Measurements from ENCODE around the gene ZNF689. TPM values are rescaled to one million over a fixed set of nuclear protein-coding genes. Genes with fewer than 3 reads are reported as not detected.

Gene ZNF689
- total and polyA plus RNA-seq, 2 of the 4 experiments (the other 2 are of a cell fraction) = 2.7 to 2.9 TPM

DNA sequence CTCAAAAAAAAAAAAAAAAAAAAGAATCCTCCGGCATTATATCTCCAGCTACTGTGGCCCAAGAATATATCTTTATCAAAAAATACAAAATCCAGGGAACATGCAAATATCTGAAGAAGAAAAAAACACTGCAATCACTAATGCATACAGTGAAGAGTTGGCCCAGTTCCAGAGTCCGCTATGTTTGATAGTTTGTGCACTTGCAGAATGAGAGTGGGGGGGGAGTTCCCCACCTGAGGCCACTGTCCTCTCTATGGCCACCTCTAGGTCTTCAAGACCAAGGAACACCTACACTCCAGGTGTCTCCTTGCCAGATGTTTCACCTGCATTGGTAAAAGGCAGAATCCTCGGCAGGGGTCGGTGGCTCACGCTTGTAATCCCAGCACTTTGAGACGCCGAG is 28.7 kb downstream of the ZNF689 start:
- intact Hi-C loops (cut with micrococcal nuclease) = no loop called here

More for the DNA sequence above, 28.7 kb downstream of the ZNF689 start:
- H2BK20ac ChIP-seq (ENCODE audit: low read depth, low read length) = no peak overlapping the region
- no peaks in the 10 kb centered on the region for H3K9me3 ChIP-seq (ENCODE audit: control insufficient read depth, insufficient read depth, low read length)
- BruUV-seq (replicated peaks) = no TSS peak
- CTCF ChIA-PET = no interaction called here
- no peak overlapping the region for H3K14ac ChIP-seq (replicated peaks; ENCODE audit: low read depth, low read length)
- no peak overlapping the region for H2AK9ac ChIP-seq (replicated peaks; ENCODE audit: low read depth, low read length, poor library complexity)
- no peak overlapping the region for H2BK120ac ChIP-seq (ENCODE audit: low read depth, low read length)
- 94% methylated on average over 3 of the region's 7 CpGs; no CpG with 5 or more reads in 1 of the 2 experiments for WGBS, 2 experiments (ENCODE audit: extremely low coverage in 2 of 2, insufficient read length in 1 of 2)
- TF ChIP-seq MXI1 (IDR thresholded peaks at IDR 0.05; ENCODE audit: borderline replicate concordance, low read depth, low read length) = no peak
- no peak for TF ChIP-seq MAZ (IDR thresholded peaks at IDR 0.05; ENCODE audit: borderline replicate concordance, low read depth, low read length)
- peaks cover 28% of the 10 kb centered on the region for H3K36me3 ChIP-seq (ENCODE audit: control insufficient read depth, insufficient read depth, low read length)
- in situ Hi-C loops (cut with MboI; ENCODE audit: low sequenced_read_pairs) (no loop called here), dilution Hi-C loops (cut with HindIII; ENCODE audit: low sequenced_read_pairs, unreplicated experiment) (no loop called here)
- no peak overlapping the region for H3K56ac ChIP-seq (ENCODE audit: extremely low read depth, insufficient read depth, low read length)
- H3K4me3 ChIP-seq (ENCODE audit: insufficient read depth, low read depth, low read length) = no peak overlapping the region
- H3K4me2 ChIP-seq (ENCODE audit: low read depth, low read length) = no peak overlapping the region
- DNase-seq (no peak), ATAC-seq (ENCODE audit: low read depth) (no peak)
- H4K5ac ChIP-seq (ENCODE audit: low read depth, low read length) = no peak overlapping the region
- H2AFZ ChIP-seq (replicated peaks; ENCODE audit: low read length, poor library complexity) = no peak overlapping the region
- no peaks in the 10 kb centered on the region for H3K9me1 ChIP-seq (ENCODE audit: insufficient read depth, low read length)
- POLR2A ChIA-PET (ENCODE audit: unreplicated experiment) = no interaction called here
- H3K79me1 ChIP-seq (ENCODE audit: low read depth in 1 of 2, low read length in 2 of 2) = peaks cover 10 to 56% of the 10 kb centered on the region in 2 experiments
- no peak overlapping the region for H3K23ac ChIP-seq (ENCODE audit: low read depth, low read length)
- H3K18ac ChIP-seq (ENCODE audit: low read depth, low read length) = no peak overlapping the region
- no peak overlapping the region for H4K91ac ChIP-seq (ENCODE audit: insufficient read depth, low read depth, low read length)
- H3K4me1 ChIP-seq (ENCODE audit: control insufficient read depth, insufficient read depth, low read length) = peaks cover 3% of the 10 kb centered on the region; the same call in 1 of the 2 replicates
- no peak overlapping the region for H3K9ac ChIP-seq (ENCODE audit: low read depth, low read length)
- H3K27ac ChIP-seq (ENCODE audit: insufficient read depth, low read length) = no peak overlapping the region
- H2AK5ac ChIP-seq (ENCODE audit: low read depth, low read length) = no peak overlapping the region
- no peak overlapping the region for H3K4ac ChIP-seq (ENCODE audit: low read depth, low read length)
- H4K20me1 ChIP-seq (ENCODE audit: insufficient read depth, low read length) = no peaks in the 10 kb centered on the region
- H3K27me3 ChIP-seq (ENCODE audit: control insufficient read depth, insufficient read depth, low read length) = no peaks in the 10 kb centered on the region
- H4K8ac ChIP-seq (ENCODE audit: low read depth in 2 of 2, low read length in 2 of 2) = no peak overlapping the region
- no peak overlapping the region for H2BK5ac ChIP-seq (ENCODE audit: low read depth, low read length, poor library complexity, severe bottlenecking)
- H2BK15ac ChIP-seq (ENCODE audit: low read depth, low read length) = no peak overlapping the region

Measured in IMR-90 (cell line).